Measurements from ENCODE around the gene RBMY1D.
"Not testable (repeated sequence)": the region's sequence is repeated elsewhere in the genome, so short reads cannot be mapped to it uniquely, and the experiment has no call there.

Gene RBMY1D

GRCh38 chrY:21894426-21894825 is at the start of gene RBMY1D:
Gene RBMY1D, minus strand, starts transcription at chrY:21894526. Its CDS starts 2,013 bp downstream, at chrY:21892513.
- H3K4me1 ChIP-seq (ENCODE audit: insufficient read depth, low read length); H3K4me3 ChIP-seq (ENCODE audit: low read length); H3K27me3 ChIP-seq (ENCODE audit: insufficient read depth, low read length); H3K9me3 ChIP-seq (ENCODE audit: low read length); H2AFZ ChIP-seq (ENCODE audit: low read depth, low read length); H3K36me3 ChIP-seq (ENCODE audit: insufficient read depth, low read length): not testable (repeated sequence)

- H3K4me1 ChIP-seq (ENCODE audit: insufficient read depth, low read length); H3K27me3 ChIP-seq (ENCODE audit: insufficient read depth, low read length); H3K36me3 ChIP-seq (ENCODE audit: insufficient read depth, low read length); H3K4me3 ChIP-seq (ENCODE audit: low read length); H2AFZ ChIP-seq (ENCODE audit: low read depth, low read length); H3K9me3 ChIP-seq (ENCODE audit: low read length): not testable (repeated sequence)
Observed at GRCh38 chrY:21917932-21918331, 23.6 kb upstream of the RBMY1D start, which contains the start of gene RBMY1E. Gene RBMY1E, minus strand, starts transcription at chrY:21918032. Its CDS starts 1,978 bp downstream, at chrY:21916054.

GRCh38 chrY:21869407-21870076 is 24.8 kb downstream of the RBMY1D start:
- H3K4me3 ChIP-seq (ENCODE audit: low read length); H3K9me3 ChIP-seq (ENCODE audit: low read length); H3K36me3 ChIP-seq (ENCODE audit: insufficient read depth, low read length); H3K4me1 ChIP-seq (ENCODE audit: insufficient read depth, low read length); H2AFZ ChIP-seq (ENCODE audit: low read depth, low read length); H3K27me3 ChIP-seq (ENCODE audit: insufficient read depth, low read length): not testable (repeated sequence)

- Histone ChIP-seq H3K36me3 (ENCODE audit: insufficient read depth, low read length) (no peaks in the 10 kb centered on the region), H3K4me3 (ENCODE audit: low read length) (no peak overlapping the region), H3K9me3 (ENCODE audit: low read length) (no peaks in the 10 kb centered on the region), H2AFZ (ENCODE audit: low read depth, low read length) (no peak overlapping the region), H3K4me1 (ENCODE audit: insufficient read depth, low read length) (no peaks in the 10 kb centered on the region), H3K27me3 (ENCODE audit: insufficient read depth, low read length) (no peaks in the 10 kb centered on the region)
Observed at GRCh38 chrY:21845481-21845880, 48.8 kb downstream of the RBMY1D start.

DNA sequence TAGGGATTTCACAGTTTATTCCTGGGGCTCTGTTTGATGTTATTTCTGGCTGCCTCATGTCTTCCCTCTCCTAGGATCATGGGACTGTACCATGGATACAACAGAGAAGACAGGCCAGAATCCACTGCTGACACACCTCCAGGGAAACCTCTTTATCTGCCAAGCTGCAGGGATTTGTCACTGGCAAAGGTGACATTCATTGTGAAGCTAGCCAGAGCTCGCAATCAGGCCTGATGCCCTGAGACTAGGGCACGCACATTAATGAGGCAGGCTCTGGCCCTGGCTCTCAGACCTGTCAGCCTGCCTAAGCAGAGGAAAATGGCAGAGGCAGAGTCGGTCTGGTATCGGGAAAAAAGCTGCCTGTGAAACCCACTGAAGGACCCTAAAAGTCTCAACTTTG is 52.2 kb downstream of the RBMY1D start:
- Histone ChIP-seq H3K36me3 (ENCODE audit: insufficient read depth, low read length) (no peaks in the 10 kb centered on the region), H2AFZ (ENCODE audit: low read depth, low read length) (no peak overlapping the region), H3K9me3 (ENCODE audit: low read length) (no peaks in the 10 kb centered on the region), H3K4me3 (ENCODE audit: low read length) (no peak overlapping the region), H3K4me1 (ENCODE audit: insufficient read depth, low read length) (no peaks in the 10 kb centered on the region), H3K27me3 (ENCODE audit: insufficient read depth, low read length) (no peaks in the 10 kb centered on the region)

DNA sequence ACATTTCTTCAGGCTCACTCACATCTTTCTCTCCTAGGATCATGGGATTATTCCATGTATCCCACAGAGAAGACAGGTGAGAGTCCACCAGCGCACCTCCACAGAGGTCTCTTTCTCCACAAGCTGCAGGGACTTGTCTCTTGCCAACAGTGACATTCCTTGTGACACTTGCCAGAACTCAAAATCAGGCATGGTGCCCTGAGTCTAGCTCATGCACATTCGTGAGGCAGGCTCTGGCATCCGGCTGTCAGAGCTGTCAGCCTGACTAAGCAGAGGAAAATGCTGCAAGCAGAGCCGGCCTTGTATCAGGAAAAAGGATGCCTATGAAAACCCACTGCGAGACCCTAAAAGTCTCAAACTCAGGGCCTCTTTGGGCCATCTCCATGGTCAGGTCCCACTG is 54.8 kb downstream of the RBMY1D start:
- no peaks in the 10 kb centered on the region for H3K27me3 ChIP-seq (ENCODE audit: insufficient read depth, low read length)
- no peak overlapping the region for H3K4me3 ChIP-seq (ENCODE audit: low read length)
- H2AFZ ChIP-seq (ENCODE audit: low read depth, low read length): no peak overlapping the region
- H3K4me1 ChIP-seq (ENCODE audit: insufficient read depth, low read length): no peaks in the 10 kb centered on the region
- no peaks in the 10 kb centered on the region for H3K9me3 ChIP-seq (ENCODE audit: low read length)
- H3K36me3 ChIP-seq (ENCODE audit: insufficient read depth, low read length): no peaks in the 10 kb centered on the region

DNA sequence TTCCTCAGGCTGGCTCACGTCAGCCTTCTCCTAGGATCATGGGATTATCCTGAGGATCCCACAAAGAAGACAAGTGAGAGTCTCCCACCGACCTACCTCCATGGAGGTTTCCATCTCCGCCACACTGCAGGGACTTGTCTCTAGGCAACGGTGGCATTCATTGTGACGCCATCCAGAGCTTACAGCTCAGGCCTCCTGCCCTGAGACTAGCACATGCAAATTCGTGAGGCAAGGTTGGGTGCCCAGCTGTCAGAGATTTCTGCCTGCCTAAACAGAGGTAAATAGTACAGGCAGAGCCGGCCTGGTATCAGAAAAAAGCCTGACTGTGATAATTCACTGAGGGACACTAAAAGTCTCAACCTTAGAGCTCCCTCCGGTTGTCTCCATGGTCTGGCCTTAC is 58.0 kb downstream of the RBMY1D start:
- Histone ChIP-seq H3K36me3 (ENCODE audit: insufficient read depth, low read length) (no peaks in the 10 kb centered on the region), H3K4me1 (ENCODE audit: insufficient read depth, low read length) (no peaks in the 10 kb centered on the region), H2AFZ (ENCODE audit: low read depth, low read length) (no peak overlapping the region), H3K27me3 (ENCODE audit: insufficient read depth, low read length) (no peaks in the 10 kb centered on the region), H3K9me3 (ENCODE audit: low read length) (no peaks in the 10 kb centered on the region), H3K4me3 (ENCODE audit: low read length) (no peak overlapping the region)

- Histone ChIP-seq H3K36me3 (ENCODE audit: insufficient read depth, low read length) (no peaks in the 10 kb centered on the region), H3K4me1 (ENCODE audit: insufficient read depth, low read length) (no peaks in the 10 kb centered on the region), H2AFZ (ENCODE audit: low read depth, low read length) (no peak overlapping the region), H3K9me3 (ENCODE audit: low read length) (no peaks in the 10 kb centered on the region), H3K27me3 (ENCODE audit: insufficient read depth, low read length) (no peaks in the 10 kb centered on the region), H3K4me3 (ENCODE audit: low read length) (no peak overlapping the region)
Observed at GRCh38 chrY:21835052-21835451, 59.3 kb downstream of the RBMY1D start.

All from neuron (in vitro differentiated cells).